Keratinocyte (primary cell): ENCODE data around the gene STK35. TPM values are rescaled to one million over a fixed set of nuclear protein-coding genes. Genes with fewer than 3 reads are reported as not detected.

ENCODE experiments used
- DNase-seq: peaks from one replicate; pipeline ENCODE4 v3.0.0-alpha.2; 2011; ENCODE audit warnings: low read depth, missing footprints, low spot score
- FAIRE-seq: peaks from 2 replicates; lab custom pipeline; 2011; peaks lifted over from hg19 to GRCh38; lab: Jason Lieb, UNC
- H2AFZ ChIP-seq: 2 replicates; pipeline ENCODE4 v1.6.0; 2012; ENCODE audit warnings: low read length, control low read depth, inconsistent platforms; ENCODE audit not compliant: control insufficient read depth
- H3K27ac ChIP-seq: 2 replicates; pipeline ENCODE4 v1.5.1; 2011; ENCODE audit warnings: low read length; ENCODE audit not compliant: control insufficient read depth, insufficient read depth
- H3K27me3 ChIP-seq: 3 replicates; pipeline ENCODE4 v1.6.0; 2011; ENCODE audit warnings: low read length; ENCODE audit not compliant: control insufficient read depth, insufficient read depth; ENCODE audit errors: extremely low read depth
- H3K36me3 ChIP-seq, 2 experiments: 2 replicates in 1 of 2; 3 replicates in 1 of 2; pipeline ENCODE4 v1.5.1; 2011; ENCODE audit warnings: low read length in 2 of 2, mild to moderate bottlenecking in 1 of 2; ENCODE audit not compliant: control insufficient read depth in 2 of 2, insufficient read depth in 2 of 2; ENCODE audit errors: extremely low read depth in 1 of 2
- H3K4me1 ChIP-seq: 3 replicates; pipeline ENCODE4 v1.5.1; 2011; ENCODE audit warnings: low read length; ENCODE audit not compliant: control insufficient read depth, insufficient read depth; ENCODE audit errors: extremely low read depth
- H3K4me2 ChIP-seq: 3 replicates; pipeline ENCODE4 v1.6.0; 2011; ENCODE audit warnings: low read depth, low read length; ENCODE audit not compliant: control insufficient read depth, insufficient read depth; ENCODE audit errors: extremely low read depth
- H3K4me3 ChIP-seq, 3 experiments: fragments of 200-600 bp in 1 of 3; sonication (generic) in 1 of 3; 2 replicates in 2 of 3; 3 replicates in 1 of 3; pipeline ENCODE4 v1.5.1; 2011 to 2016; ENCODE audit warnings: low read length in 3 of 3, mild to moderate bottlenecking in 3 of 3, control low read depth in 2 of 3, inconsistent platforms in 1 of 3, low read depth in 1 of 3, mixed read lengths in 1 of 3, mixed run types in 1 of 3, moderate library complexity in 1 of 3; ENCODE audit not compliant: control insufficient read depth in 2 of 3, insufficient read depth in 2 of 3; ENCODE audit errors: extremely low read depth in 1 of 3
- H3K79me2 ChIP-seq: 2 replicates; pipeline ENCODE4 v1.6.0; 2012; ENCODE audit warnings: low read length; ENCODE audit not compliant: control insufficient read depth, insufficient read depth
- H3K9ac ChIP-seq: 3 replicates; pipeline ENCODE4 v1.6.0; 2011; ENCODE audit warnings: low read length; ENCODE audit not compliant: control insufficient read depth, insufficient read depth; ENCODE audit errors: extremely low read depth
- H3K9me1 ChIP-seq: 3 replicates; pipeline ENCODE4 v1.6.0; 2011; ENCODE audit warnings: low read length; ENCODE audit not compliant: control insufficient read depth, insufficient read depth; ENCODE audit errors: extremely low read depth
- H3K9me3 ChIP-seq: 2 replicates; pipeline ENCODE4 v1.5.1; 2012; ENCODE audit warnings: low read depth, low read length; ENCODE audit not compliant: control insufficient read depth
- H4K20me1 ChIP-seq: 3 replicates; pipeline ENCODE4 v1.6.0; 2011; ENCODE audit warnings: low read length; ENCODE audit not compliant: control insufficient read depth, insufficient read depth; ENCODE audit errors: extremely low read depth
- CTCF ChIP-seq, 3 experiments: IDR thresholded peaks in 1 of 3; conservative IDR thresholded peaks in 1 of 3; optimal IDR thresholded peaks in 1 of 3; 2 replicates in 2 of 3; 3 replicates in 1 of 3; pipeline versions ENCODE3 to v1.5.1; 2011; ENCODE audit warnings: low read length in 3 of 3, mild to moderate bottlenecking in 3 of 3, moderate library complexity in 2 of 3, control low read depth in 1 of 3, inconsistent platforms in 1 of 3; ENCODE audit not compliant: insufficient read depth in 2 of 3; ENCODE audit errors: extremely low read depth in 1 of 3
- EZH2 ChIP-seq: IDR thresholded peaks from one replicate; pipeline ENCODE4 v1.6.1; 2012; ENCODE audit warnings: inconsistent platforms, mild to moderate bottlenecking, low read length, moderate library complexity
- dilution Hi-C: fragments of 300-500 bp; cut with MboI; formaldehyde crosslinking; loops from one replicate; pipeline ENCODE4 v1.7.0; 2020; ENCODE audit warnings: low sequenced_read_pairs; ENCODE audit not compliant: extremely low pct_ligation_motif_present
- polyA plus RNA-seq, 5 experiments: library from polyadenylated mRNA; depleted of rRNA in 3 of 5; stranded (reverse) in 3 of 5; stranded (forward) in 1 of 5; unstranded in 1 of 5; fragments of >200 nt; gene quantifications; 1 replicate in 1 of 5; 2 replicates in 3 of 5; 3 replicates in 1 of 5; pipeline versions ENCODE4 v1.2.1 to v1.2.3, GENCODE V29; 2011 to 2012; ENCODE audit warnings: missing spikeins in 2 of 5, low read depth in 1 of 5, low replicate concordance in 1 of 5

STK35 gene
- polyA plus RNA-seq, 1 donor (not counting 4 experiments of a cell fraction or from before 2014, with no cell fraction given): 6.5 TPM

GRCh38 chr20:2136275-2136674 is 34.6 kb downstream of the STK35 start:
- Histone ChIP-seq H3K79me2 (peaks cover 79% of the 10 kb centered on the region), H3K4me1 (peaks cover 22% of the 10 kb centered on the region), H3K9me3 (no peaks in the 10 kb centered on the region), H3K9ac (no peak overlapping the region), H3K4me2 (no peak overlapping the region), H3K36me3 (peaks cover 3 to 9% of the 10 kb centered on the region in 2 experiments), H3K27ac (no peak overlapping the region), H3K9me1 (peaks cover 9% of the 10 kb centered on the region), H4K20me1 (peaks cover 26% of the 10 kb centered on the region), H2AFZ (no peak overlapping the region), H3K4me3 (no peak overlapping the region), H3K27me3 (no peaks in the 10 kb centered on the region)
- TF ChIP-seq CTCF (optimal IDR thresholded peaks at IDR 0.05 in 1 of 3, IDR thresholded peaks at IDR 0.05 in 1 of 3, conservative IDR thresholded peaks at IDR 0.05 in 1 of 3; ENCODE audit: extremely low read depth in 1 of 3, insufficient read depth in 2 of 3, low read length in 3 of 3) (no peak), EZH2 (no peak)
- FAIRE-seq (no peak), DNase-seq (no peak)
- dilution Hi-C loops: no loop called here

DNA sequence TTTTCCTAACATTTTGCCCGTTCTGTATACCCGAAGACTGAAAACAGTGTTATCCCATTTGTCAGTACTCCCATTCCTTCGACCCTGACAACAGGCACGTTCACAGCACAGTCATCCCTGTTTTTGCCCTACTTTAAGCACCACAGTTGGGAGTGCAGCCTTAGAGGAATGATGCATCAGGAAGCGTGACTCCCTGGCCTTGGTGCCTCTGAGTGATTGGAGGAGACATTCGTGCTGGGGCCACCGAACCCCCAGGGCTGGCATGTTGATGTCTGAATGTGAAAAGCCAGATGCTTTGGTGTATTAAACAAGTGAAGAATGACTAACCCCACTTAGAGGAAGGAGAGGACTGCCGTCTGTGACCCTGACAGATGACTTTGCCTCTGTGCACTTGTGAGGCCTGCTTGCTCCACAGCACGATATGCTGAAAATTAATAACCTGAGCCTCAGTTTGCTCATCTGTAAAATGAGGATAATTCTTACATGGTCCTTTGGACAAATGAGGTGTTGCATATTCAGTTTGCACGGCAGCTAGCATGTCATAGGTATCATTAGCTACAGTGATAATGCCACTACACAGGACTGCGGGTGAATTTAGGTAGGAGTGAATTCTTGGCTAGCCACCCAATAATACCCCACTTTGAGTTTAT is 36.0 kb downstream of the STK35 start:
- no peak overlapping the region for H3K9ac ChIP-seq
- peaks cover 2% of the 10 kb centered on the region for H3K9me1 ChIP-seq
- no peaks in the 10 kb centered on the region for H3K27me3 ChIP-seq
- peaks cover 3 to 9% of the 10 kb centered on the region in 2 experiments for H3K36me3 ChIP-seq
- peaks cover 9% of the 10 kb centered on the region for H3K4me1 ChIP-seq
- no peak for DNase-seq
- TF ChIP-seq CTCF (optimal IDR thresholded peaks at IDR 0.05 in 1 of 3, IDR thresholded peaks at IDR 0.05 in 1 of 3, conservative IDR thresholded peaks at IDR 0.05 in 1 of 3; ENCODE audit: extremely low read depth in 1 of 3, insufficient read depth in 2 of 3, low read length in 3 of 3): no peak
- TF ChIP-seq EZH2: no peak
- dilution Hi-C loops: no loop called here
- H3K79me2 ChIP-seq: peaks cover 72% of the 10 kb centered on the region
- no peak overlapping the region for H3K27ac ChIP-seq
- no peak overlapping the region for H3K4me3 ChIP-seq
- H2AFZ ChIP-seq: no peak overlapping the region
- H3K4me2 ChIP-seq: no peak overlapping the region
- FAIRE-seq: no peak
- H3K9me3 ChIP-seq: no peaks in the 10 kb centered on the region
- peaks cover 18% of the 10 kb centered on the region for H4K20me1 ChIP-seq
